ENCODE measurements around the gene TMPRSS4. TPM values are rescaled to one million over a fixed set of nuclear protein-coding genes. Genes with fewer than 3 reads are reported as not detected.

Gene TMPRSS4
- total and polyA plus RNA-seq, 2 experiments from 2014 or later: 0.10 to 0.58 TPM

DNA sequence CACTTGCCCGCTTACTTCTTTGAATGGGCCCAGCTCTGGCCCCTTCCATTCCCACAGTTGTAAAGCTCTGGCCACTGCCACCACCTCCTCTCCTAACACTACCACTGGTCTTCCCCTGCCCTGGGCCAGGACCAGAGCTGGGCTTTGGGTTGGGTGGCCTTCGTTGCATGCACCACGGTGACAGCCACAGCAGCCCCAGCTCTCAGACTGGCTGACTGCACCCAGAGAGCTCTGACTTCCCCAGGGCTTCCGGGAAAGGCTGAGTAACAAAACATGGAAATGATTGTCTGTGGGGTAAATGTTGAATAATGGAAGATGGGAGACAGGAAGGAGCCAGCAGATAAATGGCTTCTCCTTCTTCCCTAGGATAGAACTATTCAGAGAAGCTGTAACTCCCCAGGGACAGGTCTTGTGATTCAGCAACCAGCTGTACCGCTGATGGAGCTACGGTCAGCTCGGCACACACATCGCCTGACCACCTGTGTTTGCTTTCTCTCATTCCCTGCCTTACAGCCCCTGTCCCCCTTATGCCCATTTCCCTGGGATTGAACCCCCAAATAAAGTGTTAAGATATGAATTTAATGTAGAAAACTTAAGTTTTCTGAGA is 48.2 kb downstream of the TMPRSS4 start:
- no peak overlapping the region for H3K27ac Mint-ChIP-seq
- Histone ChIP-seq H3K4me1 (ENCODE audit: insufficient read depth) (no peaks in the 10 kb centered on the region), H3K4me2 (no peak overlapping the region), H3F3A (replicated peaks; ENCODE audit: low read depth) (no peaks in the 10 kb centered on the region), H3K36me3 (ENCODE audit: insufficient read depth) (no peaks in the 10 kb centered on the region), H3K27me3 (ENCODE audit: insufficient read depth) (no peaks in the 10 kb centered on the region), H4K20me1 (replicated peaks; ENCODE audit: insufficient read depth) (no peaks in the 10 kb centered on the region), H3K9me2 (ENCODE audit: insufficient read depth) (no peaks in the 10 kb centered on the region), H3K79me2 (replicated peaks; ENCODE audit: insufficient read depth) (no peaks in the 10 kb centered on the region), H3K27ac (ENCODE audit: low read depth) (no peak overlapping the region), H2AFZ (peak overlapping the region; percentile 69; the same call in 1 of the 2 replicates), H3K4me3 (no peak overlapping the region)
- DNase-seq (ENCODE audit: low spot score) (no peak), ATAC-seq (no peak; the same call in 2 of the 3 replicates)
- peaks cover 4% of the 10 kb centered on the region; the same call in 2 of the 3 replicates for H3K4me1 Mint-ChIP-seq
- TF ChIP-seq POLR2AphosphoS5 (IDR thresholded peaks at IDR 0.05; ENCODE audit: low read depth) (no peak), CREB1 (CRISPR knock-in tag; IDR thresholded peaks at IDR 0.05; ENCODE audit: low read depth) (no peak), EZH2phosphoT487 (IDR thresholded peaks at IDR 0.05; ENCODE audit: unreplicated experiment) (no peak), ZNF462 (CRISPR knock-in tag; IDR thresholded peaks at IDR 0.05) (no peak), ZNF331 (CRISPR knock-in tag; IDR thresholded peaks at IDR 0.05; ENCODE audit: low read depth) (no peak), JUNB (IDR thresholded peaks at IDR 0.05; ENCODE audit: unreplicated experiment) (no peak), EZH2 (IDR thresholded peaks at IDR 0.05; ENCODE audit: low read depth, unreplicated experiment) (no peak)
- TF ChIP-seq, protein P1, sequence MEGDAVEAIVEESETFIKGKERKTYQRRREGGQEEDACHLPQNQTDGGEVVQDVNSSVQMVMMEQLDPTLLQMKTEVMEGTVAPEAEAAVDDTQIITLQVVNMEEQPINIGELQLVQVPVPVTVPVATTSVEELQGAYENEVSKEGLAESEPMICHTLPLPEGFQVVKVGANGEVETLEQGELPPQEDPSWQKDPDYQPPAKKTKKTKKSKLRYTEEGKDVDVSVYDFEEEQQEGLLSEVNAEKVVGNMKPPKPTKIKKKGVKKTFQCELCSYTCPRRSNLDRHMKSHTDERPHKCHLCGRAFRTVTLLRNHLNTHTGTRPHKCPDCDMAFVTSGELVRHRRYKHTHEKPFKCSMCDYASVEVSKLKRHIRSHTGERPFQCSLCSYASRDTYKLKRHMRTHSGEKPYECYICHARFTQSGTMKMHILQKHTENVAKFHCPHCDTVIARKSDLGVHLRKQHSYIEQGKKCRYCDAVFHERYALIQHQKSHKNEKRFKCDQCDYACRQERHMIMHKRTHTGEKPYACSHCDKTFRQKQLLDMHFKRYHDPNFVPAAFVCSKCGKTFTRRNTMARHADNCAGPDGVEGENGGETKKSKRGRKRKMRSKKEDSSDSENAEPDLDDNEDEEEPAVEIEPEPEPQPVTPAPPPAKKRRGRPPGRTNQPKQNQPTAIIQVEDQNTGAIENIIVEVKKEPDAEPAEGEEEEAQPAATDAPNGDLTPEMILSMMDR (conservative IDR thresholded peaks at IDR 0.05; ENCODE audit: low read depth in 2 of 2): no peak
- TF ChIP-seq, protein P2, sequence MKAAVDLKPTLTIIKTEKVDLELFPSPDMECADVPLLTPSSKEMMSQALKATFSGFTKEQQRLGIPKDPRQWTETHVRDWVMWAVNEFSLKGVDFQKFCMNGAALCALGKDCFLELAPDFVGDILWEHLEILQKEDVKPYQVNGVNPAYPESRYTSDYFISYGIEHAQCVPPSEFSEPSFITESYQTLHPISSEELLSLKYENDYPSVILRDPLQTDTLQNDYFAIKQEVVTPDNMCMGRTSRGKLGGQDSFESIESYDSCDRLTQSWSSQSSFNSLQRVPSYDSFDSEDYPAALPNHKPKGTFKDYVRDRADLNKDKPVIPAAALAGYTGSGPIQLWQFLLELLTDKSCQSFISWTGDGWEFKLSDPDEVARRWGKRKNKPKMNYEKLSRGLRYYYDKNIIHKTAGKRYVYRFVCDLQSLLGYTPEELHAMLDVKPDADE (IDR thresholded peaks at IDR 0.05): no peak
- TF ChIP-seq, protein P3, sequence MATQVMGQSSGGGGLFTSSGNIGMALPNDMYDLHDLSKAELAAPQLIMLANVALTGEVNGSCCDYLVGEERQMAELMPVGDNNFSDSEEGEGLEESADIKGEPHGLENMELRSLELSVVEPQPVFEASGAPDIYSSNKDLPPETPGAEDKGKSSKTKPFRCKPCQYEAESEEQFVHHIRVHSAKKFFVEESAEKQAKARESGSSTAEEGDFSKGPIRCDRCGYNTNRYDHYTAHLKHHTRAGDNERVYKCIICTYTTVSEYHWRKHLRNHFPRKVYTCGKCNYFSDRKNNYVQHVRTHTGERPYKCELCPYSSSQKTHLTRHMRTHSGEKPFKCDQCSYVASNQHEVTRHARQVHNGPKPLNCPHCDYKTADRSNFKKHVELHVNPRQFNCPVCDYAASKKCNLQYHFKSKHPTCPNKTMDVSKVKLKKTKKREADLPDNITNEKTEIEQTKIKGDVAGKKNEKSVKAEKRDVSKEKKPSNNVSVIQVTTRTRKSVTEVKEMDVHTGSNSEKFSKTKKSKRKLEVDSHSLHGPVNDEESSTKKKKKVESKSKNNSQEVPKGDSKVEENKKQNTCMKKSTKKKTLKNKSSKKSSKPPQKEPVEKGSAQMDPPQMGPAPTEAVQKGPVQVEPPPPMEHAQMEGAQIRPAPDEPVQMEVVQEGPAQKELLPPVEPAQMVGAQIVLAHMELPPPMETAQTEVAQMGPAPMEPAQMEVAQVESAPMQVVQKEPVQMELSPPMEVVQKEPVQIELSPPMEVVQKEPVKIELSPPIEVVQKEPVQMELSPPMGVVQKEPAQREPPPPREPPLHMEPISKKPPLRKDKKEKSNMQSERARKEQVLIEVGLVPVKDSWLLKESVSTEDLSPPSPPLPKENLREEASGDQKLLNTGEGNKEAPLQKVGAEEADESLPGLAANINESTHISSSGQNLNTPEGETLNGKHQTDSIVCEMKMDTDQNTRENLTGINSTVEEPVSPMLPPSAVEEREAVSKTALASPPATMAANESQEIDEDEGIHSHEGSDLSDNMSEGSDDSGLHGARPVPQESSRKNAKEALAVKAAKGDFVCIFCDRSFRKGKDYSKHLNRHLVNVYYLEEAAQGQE (IDR thresholded peaks at IDR 0.05; ENCODE audit: unreplicated experiment): no peak
- no peaks in the 10 kb centered on the region for H3K36me3 Mint-ChIP-seq (ENCODE audit: low read depth)
- H3K27me3 Mint-ChIP-seq (ENCODE audit: insufficient read depth, low read depth, poor library complexity): peaks cover 5% of the 10 kb centered on the region
- H3K4me3 Mint-ChIP-seq: no peak overlapping the region
- H3K9me3 Mint-ChIP-seq: no peaks in the 10 kb centered on the region
